Epithelial cell of proximal tubule (primary cell): ENCODE data around the gene ZNF629. TPM values are rescaled to one million over a fixed set of nuclear protein-coding genes. Genes with fewer than 3 reads are reported as not detected.

Source experiments
- DNase-seq: peaks from one replicate; pipeline ENCODE4 v3.0.0-alpha.2; 2011; ENCODE audit warnings: low read depth
- H3K4me3 ChIP-seq: 2 replicates; pipeline ENCODE4 v1.5.1; 2011; ENCODE audit warnings: low read depth, mild to moderate bottlenecking, low read length
- total RNA-seq: library from RNA; depleted of rRNA; stranded (reverse); fragments of >200 nt; gene quantifications from 2 replicates; pipeline ENCODE4 v1.2.3, GENCODE V29; 2015
- TF ChIP-seq, protein P1 (sequence below): conservative IDR thresholded peaks from 2 replicates; pipeline ENCODE4 v1.5.1; 2012; ENCODE audit warnings: low read depth, mild to moderate bottlenecking, low read length

The ZNF629 gene
- total RNA-seq, 1 donor from 2014 or later = 14.0 TPM

DNA sequence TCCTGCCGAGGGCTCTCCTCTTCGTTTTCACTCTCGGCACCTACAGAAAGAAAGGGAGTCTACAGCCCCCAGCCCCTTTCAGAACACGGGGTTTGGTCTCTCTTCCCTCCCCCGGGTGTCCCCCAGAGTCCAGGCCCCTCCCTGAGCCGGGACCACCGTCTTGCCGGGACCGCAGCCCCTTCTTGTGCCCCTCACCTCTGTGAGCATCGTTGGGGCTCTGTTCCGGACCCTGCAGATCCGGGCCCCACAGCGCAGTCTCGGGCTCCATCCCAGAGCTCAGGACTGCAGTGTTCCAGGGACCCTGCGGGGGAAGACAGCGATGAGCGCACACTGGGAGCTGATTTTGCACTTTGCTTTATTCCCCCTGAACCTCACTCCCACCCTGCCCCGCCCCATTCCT is 2.8 kb downstream of the ZNF629 start:
- no peak overlapping the region for H3K4me3 ChIP-seq
- DNase-seq = no peak
- TF ChIP-seq, protein P1, sequence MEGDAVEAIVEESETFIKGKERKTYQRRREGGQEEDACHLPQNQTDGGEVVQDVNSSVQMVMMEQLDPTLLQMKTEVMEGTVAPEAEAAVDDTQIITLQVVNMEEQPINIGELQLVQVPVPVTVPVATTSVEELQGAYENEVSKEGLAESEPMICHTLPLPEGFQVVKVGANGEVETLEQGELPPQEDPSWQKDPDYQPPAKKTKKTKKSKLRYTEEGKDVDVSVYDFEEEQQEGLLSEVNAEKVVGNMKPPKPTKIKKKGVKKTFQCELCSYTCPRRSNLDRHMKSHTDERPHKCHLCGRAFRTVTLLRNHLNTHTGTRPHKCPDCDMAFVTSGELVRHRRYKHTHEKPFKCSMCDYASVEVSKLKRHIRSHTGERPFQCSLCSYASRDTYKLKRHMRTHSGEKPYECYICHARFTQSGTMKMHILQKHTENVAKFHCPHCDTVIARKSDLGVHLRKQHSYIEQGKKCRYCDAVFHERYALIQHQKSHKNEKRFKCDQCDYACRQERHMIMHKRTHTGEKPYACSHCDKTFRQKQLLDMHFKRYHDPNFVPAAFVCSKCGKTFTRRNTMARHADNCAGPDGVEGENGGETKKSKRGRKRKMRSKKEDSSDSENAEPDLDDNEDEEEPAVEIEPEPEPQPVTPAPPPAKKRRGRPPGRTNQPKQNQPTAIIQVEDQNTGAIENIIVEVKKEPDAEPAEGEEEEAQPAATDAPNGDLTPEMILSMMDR = no peak

DNA sequence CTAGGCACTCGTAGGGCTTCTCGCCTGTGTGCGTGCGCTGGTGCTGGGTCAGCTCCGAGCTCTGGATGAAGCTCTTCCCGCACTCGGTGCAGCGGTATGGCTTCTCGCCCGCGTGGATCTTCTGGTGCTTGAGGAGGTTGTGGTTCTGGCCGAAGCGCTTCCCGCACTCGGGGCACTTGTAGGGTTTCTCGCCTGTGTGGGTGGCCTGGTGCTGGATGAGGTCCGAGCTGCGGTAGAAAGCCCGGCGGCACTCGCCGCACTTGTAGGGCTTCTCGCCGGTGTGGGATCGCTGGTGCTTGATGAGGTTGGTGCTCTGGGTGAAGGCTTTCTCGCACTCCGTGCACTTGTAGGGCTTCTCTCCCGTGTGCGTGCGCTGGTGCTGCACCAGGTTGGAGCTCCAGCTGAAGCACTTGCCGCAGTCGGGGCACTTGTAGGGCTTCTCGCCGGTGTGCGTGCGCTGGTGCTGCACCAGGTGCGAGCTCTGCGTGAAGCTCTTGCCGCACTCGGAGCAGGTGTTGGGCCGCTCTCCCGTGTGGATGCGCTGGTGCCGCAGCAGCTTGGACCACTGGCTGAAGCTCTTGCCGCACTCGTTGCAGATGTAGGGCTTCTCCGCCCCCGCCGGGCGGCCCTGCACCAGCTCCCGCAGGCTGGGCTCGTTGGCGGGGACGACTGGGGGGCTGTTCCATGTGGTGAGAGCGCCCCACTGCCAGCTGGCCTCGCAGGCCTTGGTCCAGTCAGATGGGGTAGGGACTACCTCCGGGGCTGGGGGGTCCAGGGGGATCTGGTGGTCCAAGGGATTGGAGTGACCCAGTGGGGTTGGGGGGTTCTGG is 3.5 kb downstream of the ZNF629 start:
- TF ChIP-seq, protein P1 = no peak
- no peak for DNase-seq
- H3K4me3 ChIP-seq = no peak overlapping the region

DNA sequence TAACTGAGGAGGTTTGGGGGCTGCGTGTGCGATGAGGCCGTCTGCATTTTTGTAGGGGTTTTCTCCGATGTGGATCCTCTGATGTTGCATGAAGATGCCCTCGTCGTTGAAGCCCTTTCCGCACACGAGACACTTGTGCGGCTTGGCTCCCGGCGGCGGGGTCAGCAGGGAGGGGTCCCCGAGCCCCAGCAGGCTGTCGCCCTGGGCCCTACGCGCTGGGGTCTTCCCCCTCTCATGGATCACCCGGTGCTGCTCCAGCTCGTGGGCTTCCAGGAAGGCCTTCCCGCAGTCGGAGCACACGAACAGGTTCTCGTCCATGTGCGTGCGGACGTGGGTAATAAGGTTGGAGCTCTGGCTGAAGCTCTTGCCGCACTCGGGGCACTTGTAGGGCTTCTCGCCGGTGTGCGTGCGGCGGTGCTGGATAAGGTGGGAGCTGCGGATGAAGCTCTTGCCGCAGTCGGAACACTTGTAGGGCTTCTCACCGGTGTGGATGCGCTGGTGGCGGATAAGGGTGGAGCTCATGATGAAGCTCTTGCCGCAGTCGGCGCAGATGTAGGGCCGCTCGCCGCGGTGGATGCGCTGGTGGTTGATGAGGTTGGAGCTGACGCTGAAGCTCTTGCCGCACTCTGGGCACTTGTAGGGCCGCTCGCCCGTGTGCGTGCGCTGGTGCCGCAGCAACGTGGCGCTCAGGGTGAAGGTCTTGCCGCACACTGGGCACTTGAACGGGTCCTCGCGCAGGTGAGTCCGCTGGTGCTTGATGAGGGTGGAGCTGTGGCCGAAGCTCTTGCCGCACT is 4.3 kb downstream of the ZNF629 start:
- DNase-seq = no peak
- no peak overlapping the region for H3K4me3 ChIP-seq
- TF ChIP-seq, protein P1 = no peak

DNA sequence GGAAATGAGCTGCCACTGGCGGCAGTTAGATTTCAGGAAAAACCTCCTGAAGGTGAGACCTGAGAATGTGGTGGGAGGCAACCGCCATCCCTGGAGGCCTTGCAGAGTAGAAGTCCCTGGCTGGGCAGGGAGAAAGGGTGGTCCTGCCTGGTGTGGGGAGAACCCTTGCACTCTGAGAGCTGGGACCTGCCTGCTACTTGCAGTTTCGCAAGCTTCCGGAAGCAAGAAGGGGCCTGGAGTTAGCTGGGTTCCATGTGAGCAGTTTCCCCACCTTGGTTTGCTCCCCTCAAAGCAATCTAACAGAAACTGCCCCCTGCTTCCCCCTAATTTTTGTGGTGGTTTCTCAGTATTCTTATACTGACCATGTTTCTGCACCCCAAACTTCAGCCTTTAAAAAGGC is 6.5 kb downstream of the ZNF629 start:
- no peak for DNase-seq
- TF ChIP-seq, protein P1 = no peak
- H3K4me3 ChIP-seq = no peak overlapping the region

DNA sequence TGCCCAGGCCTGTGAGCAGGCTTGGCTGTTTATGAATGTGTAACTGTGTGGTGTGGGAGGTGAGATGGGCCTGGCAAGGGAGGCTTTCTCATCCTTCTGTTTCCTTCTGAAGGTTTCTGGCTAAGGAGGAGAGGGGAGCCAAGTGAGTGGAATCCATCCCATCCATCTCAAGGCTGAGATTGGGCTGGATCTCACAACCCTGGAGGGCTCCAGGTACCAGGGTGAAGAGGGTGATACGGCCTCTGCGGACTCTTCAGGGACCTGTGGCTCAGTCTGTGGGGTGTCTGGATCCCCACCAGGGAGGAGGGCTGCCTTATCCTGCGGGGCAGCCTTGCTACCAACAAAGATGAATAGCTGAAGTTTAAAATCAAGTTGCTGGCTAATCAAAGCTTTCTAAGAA is 7.0 kb downstream of the ZNF629 start:
- TF ChIP-seq, protein P1 = no peak
- DNase-seq = no peak
- H3K4me3 ChIP-seq = no peak overlapping the region

DNA sequence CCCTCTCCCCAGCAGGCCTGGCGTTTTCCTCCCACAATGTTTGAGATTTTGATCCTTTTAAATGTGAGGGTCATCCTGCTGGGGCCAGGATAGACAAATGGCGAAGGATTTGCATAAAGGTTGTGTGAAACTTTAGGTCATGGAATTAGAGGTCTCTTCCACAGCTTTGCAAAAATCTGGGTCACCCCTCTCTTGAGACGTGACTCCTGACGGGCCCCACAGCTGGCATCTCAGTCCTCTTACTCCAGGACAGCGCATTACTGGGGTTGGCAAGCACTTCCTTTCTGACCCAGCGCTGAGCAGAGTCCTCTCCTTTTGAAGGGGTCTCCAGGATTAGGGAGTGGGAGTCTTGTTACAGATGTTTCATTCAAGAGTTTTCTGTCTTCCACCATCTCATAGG is 7.4 kb downstream of the ZNF629 start:
- H3K4me3 ChIP-seq = no peak overlapping the region
- TF ChIP-seq, protein P1 = no peak
- DNase-seq = no peak
